ENCODE measurements around the gene DCLK1. TPM values are rescaled to one million over a fixed set of nuclear protein-coding genes. Genes with fewer than 3 reads are reported as not detected.

The DCLK1 gene
- total and polyA plus RNA-seq, 12 donors = 0.68 to 22.6 (median 2.3) TPM

DNA sequence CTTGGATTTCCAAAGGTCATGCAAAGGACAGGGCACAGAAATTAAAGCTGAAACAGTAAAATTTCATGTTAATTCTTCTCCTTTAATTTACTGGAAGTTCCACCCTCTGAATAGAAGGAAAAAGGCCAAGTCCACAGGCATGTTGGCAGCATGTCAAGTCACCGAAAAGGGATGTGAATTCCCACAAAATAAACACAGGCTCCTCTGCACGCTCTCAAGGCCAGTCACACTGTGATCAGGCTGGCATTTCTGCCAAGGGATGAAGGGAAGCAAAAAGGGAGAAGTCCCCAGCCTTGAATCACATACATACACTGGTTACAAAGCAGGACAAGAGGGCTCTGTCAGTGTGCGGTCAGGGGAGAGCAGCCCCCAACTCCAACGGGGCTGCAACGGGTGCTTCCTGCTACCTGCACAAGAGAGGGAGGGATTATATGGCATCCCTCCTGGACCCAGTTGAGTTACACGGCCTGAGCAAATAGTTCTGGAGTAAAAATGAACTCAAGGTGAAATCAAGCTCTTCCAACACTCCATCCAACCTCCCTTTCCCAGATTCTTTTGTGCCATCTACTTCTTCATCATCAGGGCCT lies 6.9 kb downstream of the DCLK1 start:
- no peak for TF ChIP-seq POLR2A (IDR thresholded peaks at IDR 0.05)
- TF ChIP-seq, protein P1, sequence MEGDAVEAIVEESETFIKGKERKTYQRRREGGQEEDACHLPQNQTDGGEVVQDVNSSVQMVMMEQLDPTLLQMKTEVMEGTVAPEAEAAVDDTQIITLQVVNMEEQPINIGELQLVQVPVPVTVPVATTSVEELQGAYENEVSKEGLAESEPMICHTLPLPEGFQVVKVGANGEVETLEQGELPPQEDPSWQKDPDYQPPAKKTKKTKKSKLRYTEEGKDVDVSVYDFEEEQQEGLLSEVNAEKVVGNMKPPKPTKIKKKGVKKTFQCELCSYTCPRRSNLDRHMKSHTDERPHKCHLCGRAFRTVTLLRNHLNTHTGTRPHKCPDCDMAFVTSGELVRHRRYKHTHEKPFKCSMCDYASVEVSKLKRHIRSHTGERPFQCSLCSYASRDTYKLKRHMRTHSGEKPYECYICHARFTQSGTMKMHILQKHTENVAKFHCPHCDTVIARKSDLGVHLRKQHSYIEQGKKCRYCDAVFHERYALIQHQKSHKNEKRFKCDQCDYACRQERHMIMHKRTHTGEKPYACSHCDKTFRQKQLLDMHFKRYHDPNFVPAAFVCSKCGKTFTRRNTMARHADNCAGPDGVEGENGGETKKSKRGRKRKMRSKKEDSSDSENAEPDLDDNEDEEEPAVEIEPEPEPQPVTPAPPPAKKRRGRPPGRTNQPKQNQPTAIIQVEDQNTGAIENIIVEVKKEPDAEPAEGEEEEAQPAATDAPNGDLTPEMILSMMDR (IDR thresholded peaks at IDR 0.05) = no peak
- H3K27me3 ChIP-seq = no peaks in the 10 kb centered on the region
- H3K4me3 ChIP-seq = no peak overlapping the region
- 33 to 42% (median 37%) methylated on average over 6 of the region's 6 CpGs for WGBS, 4 donors
- peak; percentile 45 to 80 (median 70) for DNase-seq
- H3K36me3 ChIP-seq (replicated peaks in 1 of 2) = no peaks in the 10 kb centered on the region
- peaks cover 0 to 10% of the 10 kb centered on the region in 2 donors for H3K4me1 ChIP-seq (replicated peaks in 1 of 2)
- peak overlapping the region in 1 of 5 donors; percentile 24 for H3K27ac ChIP-seq
- intact Hi-C loops (cut with DNase I) = no loop called here
- H3K9me3 ChIP-seq (replicated peaks in 1 of 3) = no peaks in the 10 kb centered on the region

DNA sequence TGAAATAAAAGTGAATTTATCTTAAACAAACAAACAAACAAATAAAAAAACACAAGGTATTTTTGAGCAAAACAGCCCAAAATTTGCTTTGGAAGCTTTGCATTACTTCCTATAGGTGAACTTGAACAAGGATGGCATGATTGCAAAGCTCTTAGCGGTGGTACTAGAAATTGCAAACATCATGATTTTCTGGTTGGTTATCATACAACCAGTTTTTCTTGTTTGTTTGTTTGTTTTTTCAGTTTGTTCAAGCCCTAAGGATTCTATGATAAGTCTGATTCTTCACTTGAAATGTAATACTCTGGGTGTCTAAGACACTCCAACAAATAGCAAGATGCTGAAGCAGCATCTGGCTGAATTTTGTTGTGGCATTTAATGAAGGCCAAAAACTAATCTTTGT lies 15.9 kb downstream of the DCLK1 start:
- 95 to 100% (median 98%) methylated on average over 1 of the region's 1 CpG for WGBS, 4 donors
- TF ChIP-seq POLR2A (IDR thresholded peaks at IDR 0.05) = no peak
- TF ChIP-seq, protein P1 (IDR thresholded peaks at IDR 0.05) = no peak
- intact Hi-C loops (cut with DNase I) = no loop called here
- H3K4me1 ChIP-seq (replicated peaks in 1 of 2) = peaks cover 0 to 14% of the 10 kb centered on the region in 2 donors
- H3K4me3 ChIP-seq = no peak overlapping the region
- no peak for DNase-seq
- no peaks in the 10 kb centered on the region for H3K9me3 ChIP-seq (replicated peaks in 1 of 3)
- H3K36me3 ChIP-seq (replicated peaks in 1 of 2) = no peaks in the 10 kb centered on the region
- H3K27ac ChIP-seq = no peak overlapping the region
- H3K27me3 ChIP-seq = no peaks in the 10 kb centered on the region

DNA sequence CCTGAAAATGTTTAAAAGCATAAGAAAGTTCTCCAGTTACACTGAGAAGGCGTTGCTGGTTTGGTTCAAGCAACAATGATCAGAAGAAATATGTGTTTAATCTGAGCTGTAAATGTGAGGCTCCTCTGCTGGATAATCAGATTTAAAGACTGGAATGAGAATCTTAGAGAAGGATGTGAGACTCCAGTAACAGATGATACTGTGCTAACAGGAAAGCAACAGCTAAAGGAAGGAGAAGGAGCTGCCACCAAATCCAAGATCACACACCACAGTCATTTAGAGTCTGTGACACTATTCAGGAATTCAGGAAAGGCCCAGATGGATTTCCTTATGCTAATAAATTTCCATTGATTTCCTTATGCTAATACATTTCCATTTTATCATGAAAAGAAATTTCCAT lies 16.9 kb downstream of the DCLK1 start:
- H3K9me3 ChIP-seq (replicated peaks in 1 of 3) = no peaks in the 10 kb centered on the region
- H3K27ac ChIP-seq = no peak overlapping the region

DNA sequence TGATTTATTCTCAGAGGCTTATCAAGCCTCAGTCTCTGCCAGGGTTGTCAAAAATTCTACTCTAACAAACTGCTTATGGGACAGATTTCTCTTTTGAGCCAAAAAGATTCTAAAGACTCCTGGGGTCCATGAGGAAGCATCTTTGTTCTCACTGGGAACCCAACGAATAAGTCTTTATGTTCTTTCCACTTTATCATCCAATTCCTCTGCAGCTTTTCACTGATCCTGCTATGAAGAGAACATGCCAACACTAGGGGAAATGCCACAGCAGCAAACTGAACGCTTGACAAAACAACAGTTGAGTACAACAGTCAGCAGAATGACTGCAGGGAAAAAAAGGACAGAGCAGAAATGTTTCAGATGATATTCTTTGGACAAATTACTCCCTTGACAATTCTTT lies 22.2 kb downstream of the DCLK1 start:
- Histone ChIP-seq H3K4me3 (no peak overlapping the region), H3K36me3 (replicated peaks in 1 of 2) (no peaks in the 10 kb centered on the region), H3K27me3 (no peaks in the 10 kb centered on the region), H3K4me1 (replicated peaks in 1 of 2) (peaks cover 0 to 12% of the 10 kb centered on the region in 2 donors), H3K27ac (no peak overlapping the region), H3K9me3 (replicated peaks in 1 of 3) (no peaks in the 10 kb centered on the region)
- WGBS, 4 donors = 67 to 82% (median 74%) methylated on average over 2 of the region's 2 CpGs
- intact Hi-C loops (cut with DNase I) = no loop called here
- no peak for DNase-seq
- TF ChIP-seq, protein P1 (IDR thresholded peaks at IDR 0.05) = no peak
- TF ChIP-seq POLR2A (IDR thresholded peaks at IDR 0.05) = no peak

More for the DNA sequence above, 16.9 kb downstream of the DCLK1 start:
- DNase-seq = no peak
- 86 to 97% (median 89%) methylated on average over 1 of the region's 1 CpG for WGBS, 4 donors
- no peaks in the 10 kb centered on the region for H3K27me3 ChIP-seq
- intact Hi-C loops (cut with DNase I) = no loop called here
- peaks cover 0 to 14% of the 10 kb centered on the region in 2 donors for H3K4me1 ChIP-seq (replicated peaks in 1 of 2)
- TF ChIP-seq, protein P1 (IDR thresholded peaks at IDR 0.05) = no peak
- no peak for TF ChIP-seq POLR2A (IDR thresholded peaks at IDR 0.05)
- H3K36me3 ChIP-seq (replicated peaks in 1 of 2) = no peaks in the 10 kb centered on the region
- H3K4me3 ChIP-seq = no peak overlapping the region

Data from adrenal gland (tissue), 12 donors.